HepG2 (cell line): ENCODE measurements around the gene TTLL4. TPM values are rescaled to one million over a fixed set of nuclear protein-coding genes. Genes with fewer than 3 reads are reported as not detected.

ENCODE experiments used
- AKNA ChIP-seq: sonication (generic); formaldehyde crosslinking; IDR thresholded peaks from 2 replicates; pipeline ENCODE4 v1.4.0; 2020; ENCODE audit warnings: missing genetic modification reagents, borderline replicate concordance
- ATF5 ChIP-seq: sonication (generic); formaldehyde crosslinking; IDR thresholded peaks from 2 replicates; pipeline ENCODE4 v1.4.0; 2020; ENCODE audit warnings: mild to moderate bottlenecking, low read depth, missing genetic modification reagents
- CEBPG ChIP-seq: IDR thresholded peaks from 2 replicates; pipeline ENCODE4 v1.6.1; 2016
- CENPT ChIP-seq: sonication (generic); formaldehyde crosslinking; IDR thresholded peaks from 2 replicates; pipeline ENCODE4 v1.8.0; 2022; ENCODE audit warnings: low read depth, mild to moderate bottlenecking, moderate library complexity, missing genetic modification reagents
- ESRRA ChIP-seq: sonication (generic); formaldehyde crosslinking; IDR thresholded peaks from 2 replicates; pipeline ENCODE4 v1.5.1; 2020; ENCODE audit warnings: mild to moderate bottlenecking, low read depth, missing genetic modification reagents
- HMG20B ChIP-seq: conservative IDR thresholded peaks from 2 replicates; pipeline ENCODE4 v1.6.1; 2016; ENCODE audit warnings: missing genetic modification reagents, missing compliant biosample characterization
- POLR2AphosphoS5 ChIP-seq: IDR thresholded peaks from 2 replicates; pipeline ENCODE4 v1.6.1; 2012; ENCODE audit warnings: low read depth, low read length
- SOX5 ChIP-seq: IDR thresholded peaks from 2 replicates; pipeline ENCODE4 v1.6.1; 2016; ENCODE audit warnings: borderline replicate concordance
- SP5 ChIP-seq: IDR thresholded peaks from 2 replicates; pipeline ENCODE4 v1.6.1; 2016; ENCODE audit warnings: low read depth, borderline replicate concordance
- ZBTB39 ChIP-seq: sonication (generic); formaldehyde crosslinking; IDR thresholded peaks from 2 replicates; pipeline ENCODE4 v1.5.0; 2020; ENCODE audit warnings: missing genetic modification reagents
- ZNF121 ChIP-seq: sonication (generic); formaldehyde crosslinking; IDR thresholded peaks from 2 replicates; pipeline ENCODE4 v1.5.0; 2020; ENCODE audit warnings: mild to moderate bottlenecking, missing genetic modification reagents
- ZNF142 ChIP-seq: sonication (generic); formaldehyde crosslinking; IDR thresholded peaks from 2 replicates; pipeline ENCODE4 v1.4.0; 2020; ENCODE audit warnings: missing genetic modification reagents
- ZNF432 ChIP-seq: sonication (generic); formaldehyde crosslinking; IDR thresholded peaks from 2 replicates; pipeline ENCODE4 v1.5.0; 2020; ENCODE audit warnings: missing genetic modification reagents, mild to moderate bottlenecking, borderline replicate concordance
- ZNF512 ChIP-seq: sonication (generic); formaldehyde crosslinking; IDR thresholded peaks from 2 replicates; pipeline ENCODE4 v1.4.0; 2020; ENCODE audit warnings: mild to moderate bottlenecking, missing genetic modification reagents
- polyA plus RNA-seq, 8 experiments: library from polyadenylated mRNA; depleted of rRNA in 3 of 8; stranded (reverse) in 7 of 8; unstranded in 1 of 8; fragments of >200 nt; fragmentation: Illumina TruSeq in 4 of 8; extraction: Trizol in 4 of 8; gene quantifications; 2 replicates each; pipeline versions ENCODE4 v1.2.1 to v1.2.3, GENCODE V29; 2011 to 2016; ENCODE audit warnings: low read depth in 4 of 8, missing spikeins in 1 of 8, mixed read lengths in 1 of 8; ENCODE audit not compliant: insufficient read depth in 1 of 8
- total RNA-seq, 5 experiments: library from RNA; depleted of rRNA; stranded (reverse); fragments of >200 nt; fragmentation: Illumina TruSeq; extraction: Trizol; gene quantifications; 2 replicates each; pipeline ENCODE4 v1.2.3, GENCODE V29; 2016; ENCODE audit warnings: low read depth in 1 of 5

TTLL4 gene
- total and polyA plus RNA-seq, 2 of the 13 experiments (the other 11 are each of a cell fraction or from before 2014, with no cell fraction given) = 77.5 to 84.6 TPM

GRCh38 chr2:218782528-218782844, 71.9 kb downstream of the TTLL4 start (continued):
- 0 out of 2 replicates have a peak, but pooled peaks have one; percentile 26 for TF ChIP-seq CEBPG (CRISPR knock-in tag)
- TF ChIP-seq POLR2AphosphoS5 = peak; percentile 41; the same call in 1 of the 2 replicates
- TF ChIP-seq ZNF121 = 0 out of 2 replicates have a peak, but pooled peaks have one; percentile 6
- TF ChIP-seq ESRRA (CRISPR knock-in tag) = peak; percentile 75; the same call in 1 of the 2 replicates
- TF ChIP-seq ZNF512 (CRISPR knock-in tag) = no peak
- no peak for TF ChIP-seq AKNA
- TF ChIP-seq ZBTB39 (CRISPR knock-in tag) = peak; percentile 1; the same call in 1 of the 2 replicates
- TF ChIP-seq ZNF142 (CRISPR knock-in tag) = 0 out of 2 replicates have a peak, but pooled peaks have one; percentile 10
- TF ChIP-seq SOX5 = peak; percentile 35; the same call in 1 of the 2 replicates
- peak; percentile 15; the same call in 1 of the 2 replicates for TF ChIP-seq HMG20B
- 0 out of 2 replicates have a peak, but pooled peaks have one; percentile 49 for TF ChIP-seq SP5 (CRISPR knock-in tag)
- TF ChIP-seq ATF5 (CRISPR knock-in tag) = no peak
- no peak for TF ChIP-seq ZNF432
- TF ChIP-seq CENPT (CRISPR knock-in tag) = no peak
